NCI-H187 treated with DMSO at 0.1 percent for 48 hours (cell line): ENCODE data around the gene MMAA.
A peak's percentile ranks its signal among the peaks of the same experiment; 100 is the strongest.
"Not testable (repeated sequence)": the region's sequence is repeated elsewhere in the genome, so short reads cannot be mapped to it uniquely, and the experiment has no call there.

ENCODE experiments used
- DNase-seq: peaks from one replicate; lab custom pipeline; 2025; lab: John Stamatoyannopoulos, UW

Gene MMAA

DNA sequence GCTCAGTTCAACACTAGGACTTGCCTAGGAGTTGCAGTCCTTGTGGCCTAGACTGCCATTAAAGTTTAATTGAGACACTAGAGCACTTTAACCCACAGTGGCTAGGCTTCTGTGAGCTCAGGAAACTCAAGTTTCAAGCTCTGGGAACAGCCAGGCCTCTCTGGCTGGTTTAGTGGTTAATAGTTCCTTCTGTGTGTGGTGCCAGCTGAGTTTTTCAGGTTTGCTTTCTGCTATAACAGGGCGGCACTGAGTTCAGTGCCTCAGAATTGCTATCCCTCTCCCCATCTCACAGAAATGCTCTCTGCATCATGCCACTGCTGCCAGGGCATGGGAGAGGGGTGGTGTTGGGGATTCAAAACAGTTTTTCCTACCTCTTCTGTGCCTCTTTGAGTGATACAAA is 15.9 kb downstream of the MMAA start:
- no peak for DNase-seq

DNA sequence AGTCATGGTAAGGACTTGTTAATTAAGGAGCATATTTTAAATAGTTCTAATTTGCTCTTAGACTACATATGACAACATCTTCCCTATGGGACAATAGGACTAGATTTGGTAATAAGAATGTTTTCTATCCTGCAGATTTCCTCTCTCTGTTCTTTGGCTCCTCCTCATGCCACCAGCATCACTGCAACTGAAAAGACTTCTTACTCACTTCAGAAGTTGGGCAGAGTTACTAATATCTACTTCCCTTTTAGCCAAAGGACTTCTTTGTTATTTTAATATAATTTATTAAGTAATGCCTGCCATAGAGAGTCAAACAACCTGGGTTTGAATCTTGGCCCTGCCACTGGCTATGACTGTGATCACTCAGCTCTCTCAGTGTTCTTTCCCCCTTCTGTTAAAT is 16.4 kb downstream of the MMAA start:
- no peak for DNase-seq

DNA sequence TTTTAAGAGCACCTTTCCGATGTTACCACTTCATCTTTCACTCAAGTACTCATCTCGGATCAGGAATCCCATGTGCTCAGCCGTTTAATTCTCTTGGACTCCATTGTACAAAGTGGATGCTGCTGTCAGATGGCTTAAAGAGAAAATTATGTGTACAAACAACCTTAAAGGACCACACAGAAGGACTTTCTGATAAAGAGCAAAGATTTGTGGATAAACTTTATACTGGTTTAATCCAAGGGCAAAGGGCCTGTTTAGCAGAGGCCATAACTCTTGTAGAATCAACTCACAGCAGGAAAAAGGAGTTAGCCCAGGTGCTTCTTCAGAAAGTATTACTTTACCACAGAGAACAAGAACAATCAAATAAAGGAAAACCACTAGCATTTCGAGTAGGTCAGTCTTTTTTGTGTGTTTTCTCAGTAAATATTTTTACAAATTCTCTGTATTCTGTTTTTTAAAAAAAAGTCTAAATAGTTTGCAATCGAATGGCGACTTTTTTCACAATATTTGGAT is 20.1 kb downstream of the MMAA start:
- DNase-seq: peak; percentile 14

DNA sequence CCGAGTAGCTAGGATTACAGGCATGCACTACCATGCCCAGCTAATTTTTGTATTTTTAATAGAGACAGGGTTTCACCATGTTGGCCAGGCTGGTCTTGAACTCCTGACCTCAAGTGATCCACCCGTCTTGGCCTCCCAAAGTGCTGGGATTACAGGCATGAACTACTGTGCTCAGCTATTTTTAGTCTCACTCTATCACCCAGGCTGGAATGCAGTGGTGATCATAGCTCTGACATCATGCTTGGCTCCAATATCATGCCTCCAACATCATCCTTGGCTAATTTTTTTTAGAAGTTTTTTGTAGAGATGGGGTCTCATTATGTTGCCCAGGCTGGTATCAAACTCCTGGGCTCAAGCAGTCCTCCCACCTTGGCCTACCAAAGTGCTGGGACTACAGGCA is 21.1 kb downstream of the MMAA start:
- DNase-seq: not testable (repeated sequence)

DNA sequence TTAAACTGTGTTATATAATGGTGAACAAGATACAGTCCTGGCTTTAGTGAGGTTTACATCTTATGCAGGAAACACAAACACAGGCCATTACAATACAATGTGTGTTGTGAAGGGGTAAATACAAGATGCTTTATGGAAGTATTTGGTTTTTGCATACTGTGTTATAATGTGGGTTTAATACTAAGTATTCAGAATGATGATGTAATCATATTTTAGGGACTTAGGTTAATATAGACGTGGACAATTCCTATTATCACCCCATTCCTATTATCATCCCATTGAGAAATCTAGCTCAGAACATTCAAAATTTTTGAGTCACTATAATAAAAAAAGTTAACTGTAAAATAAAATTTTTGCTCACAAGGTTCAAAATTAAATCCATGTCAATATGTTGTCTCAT is 24.1 kb downstream of the MMAA start:
- DNase-seq: no peak

DNA sequence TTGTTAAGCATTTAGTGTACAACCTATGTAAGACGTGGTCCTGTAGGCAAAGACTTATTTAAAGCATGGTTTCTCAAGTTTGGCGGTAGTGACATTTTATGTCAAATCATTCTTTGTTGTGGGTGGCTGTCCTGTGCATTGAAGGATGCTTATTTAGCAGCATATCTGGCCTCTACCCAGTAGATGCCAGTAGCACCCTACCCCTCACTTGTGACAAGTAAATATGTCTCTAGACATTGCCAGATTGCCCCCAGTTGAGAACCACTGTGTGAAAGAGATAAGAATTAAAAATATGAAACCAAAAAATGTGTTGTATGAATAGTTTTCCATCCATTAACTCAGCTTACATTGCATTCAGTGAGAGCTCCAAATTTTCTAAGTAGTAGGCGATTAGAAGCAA is 25.5 kb downstream of the MMAA start:
- DNase-seq: no peak

DNA sequence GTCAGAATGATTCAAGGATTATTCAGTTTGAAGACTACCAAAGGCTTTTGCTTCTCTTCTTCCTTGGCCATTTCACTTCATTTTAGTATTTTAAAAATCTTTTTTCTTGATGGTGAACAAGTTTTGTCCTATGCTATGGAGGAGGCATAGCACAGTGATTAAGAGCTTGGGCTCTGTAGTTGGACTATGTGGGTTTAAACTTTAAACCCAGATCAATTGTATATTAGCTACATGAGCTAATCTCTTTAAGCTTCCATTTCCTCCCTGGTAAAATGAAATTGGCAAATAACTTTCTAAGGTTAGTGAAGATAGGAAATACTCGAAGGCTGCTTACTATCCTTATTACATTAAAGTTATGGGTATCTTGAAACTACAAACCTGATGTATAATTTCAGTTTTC is 37.0 kb downstream of the MMAA start:
- no peak for DNase-seq

DNA sequence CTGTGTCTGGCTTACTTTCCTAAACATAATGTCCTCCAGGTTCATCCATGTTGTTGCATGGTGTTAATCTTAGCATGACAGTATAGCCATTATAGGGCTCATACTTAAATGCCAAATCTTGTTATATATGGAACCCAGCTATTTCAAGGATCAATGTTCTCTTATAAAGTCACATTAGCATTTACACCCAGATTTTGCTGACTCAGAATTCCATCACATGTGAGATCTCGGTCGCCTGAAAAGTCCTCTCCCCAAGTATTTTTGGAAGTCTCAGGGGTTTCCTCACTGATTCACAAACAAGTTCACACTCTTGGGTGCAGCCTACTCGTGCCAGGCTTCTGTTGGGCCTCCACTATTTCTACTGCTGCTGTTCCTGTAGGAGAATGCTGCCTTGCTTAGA is 40.9 kb downstream of the MMAA start:
- no peak for DNase-seq

DNA sequence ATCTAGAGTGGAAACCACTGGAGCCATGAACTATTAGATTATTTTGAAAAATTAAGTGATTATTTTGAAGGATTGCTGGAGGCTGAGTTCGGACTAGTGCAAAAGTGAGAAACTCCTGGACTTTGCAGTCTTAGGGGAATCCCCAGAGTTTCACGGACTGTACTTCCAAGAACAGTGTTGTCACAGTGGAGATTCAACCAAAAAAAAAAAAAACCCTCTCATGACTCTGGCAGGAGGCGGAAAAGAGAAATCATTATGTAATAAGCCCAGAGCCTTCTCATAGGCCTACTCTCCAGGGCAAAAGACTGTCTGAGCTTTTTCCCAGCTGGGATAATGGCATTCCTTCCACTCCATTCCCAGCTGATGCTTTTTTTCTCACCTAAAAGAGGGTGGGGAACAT is 44.0 kb downstream of the MMAA start:
- DNase-seq: no peak

DNA sequence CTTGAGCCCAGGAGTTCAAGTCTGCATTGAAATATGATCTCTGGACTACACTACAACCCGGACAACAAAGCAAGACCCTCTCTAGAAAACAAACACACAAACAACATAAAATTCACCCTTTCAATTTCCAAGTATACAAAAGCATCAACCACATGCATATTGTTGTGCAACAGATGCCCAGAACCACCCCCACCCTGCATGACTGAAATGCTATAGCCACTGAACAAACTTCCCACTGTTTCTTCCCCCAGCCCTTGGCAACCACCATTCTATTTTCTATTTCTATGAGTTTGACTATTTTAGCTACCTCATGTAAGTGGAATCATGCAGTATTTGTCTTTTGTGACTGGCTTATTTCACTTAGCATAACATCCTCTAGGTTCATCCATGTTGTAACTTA is 46.6 kb downstream of the MMAA start:
- DNase-seq: no peak

DNA sequence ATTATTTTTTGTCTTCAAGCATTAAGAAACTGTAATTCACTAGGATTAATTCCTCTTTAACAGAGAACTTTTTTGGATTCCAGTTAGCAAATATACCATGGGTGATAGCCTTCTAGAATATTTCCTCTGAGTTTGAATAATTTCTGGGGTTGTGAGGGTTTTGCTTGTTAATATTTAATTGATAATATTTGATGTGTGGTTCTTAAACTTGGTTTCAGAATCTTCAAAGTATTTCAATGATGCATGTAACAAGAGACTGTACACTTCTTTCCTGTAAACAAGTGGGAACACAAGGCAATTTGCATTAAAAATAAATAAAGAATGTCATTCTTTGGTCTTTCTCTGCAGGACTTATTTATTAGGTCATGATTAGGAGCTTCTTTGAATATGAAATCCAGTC is 51.2 kb downstream of the MMAA start:
- DNase-seq: no peak

DNA sequence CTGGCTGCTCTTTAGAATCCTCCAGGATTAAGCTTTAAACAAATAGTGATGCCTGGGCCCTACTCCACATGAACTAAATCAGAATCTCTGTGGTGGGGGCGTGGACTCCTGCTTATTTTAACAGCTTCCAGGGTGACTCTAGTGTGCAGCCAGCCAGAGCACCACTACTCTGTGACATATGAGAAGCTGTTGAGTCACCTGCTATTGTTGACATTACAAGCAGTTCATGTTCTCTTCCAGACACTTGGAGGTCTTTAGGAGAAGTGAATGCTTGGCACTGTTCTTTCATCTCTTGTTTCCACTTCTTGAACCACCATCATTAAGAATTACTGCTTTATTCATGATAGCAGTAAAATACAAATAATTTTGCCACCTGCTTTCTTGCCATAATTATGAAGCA is 60.3 kb downstream of the MMAA start:
- DNase-seq: peak; percentile 54

DNA sequence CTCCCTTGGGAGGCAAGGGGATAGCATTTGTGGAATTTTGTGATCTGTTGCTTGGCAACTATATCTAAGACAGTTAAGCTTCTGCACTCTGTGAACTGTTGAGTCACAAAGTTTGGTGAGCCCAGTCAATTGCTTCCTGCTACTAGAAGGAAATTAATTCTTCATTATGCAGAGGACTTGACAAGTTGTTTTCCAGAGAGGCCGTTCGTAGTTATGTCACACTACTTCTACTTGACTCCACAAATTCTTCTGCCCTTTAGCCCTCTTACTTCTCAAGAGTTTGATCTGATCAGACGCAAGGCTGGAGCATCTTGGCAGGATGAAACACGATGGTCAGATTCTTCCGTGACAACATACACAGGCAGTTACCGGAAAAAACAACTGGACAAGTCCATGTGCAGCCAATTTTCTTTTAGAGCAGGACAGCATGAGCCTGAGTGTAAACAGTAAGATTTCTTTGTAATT is 60.8 kb downstream of the MMAA start, which contains the start of gene C4orf51:
Gene C4orf51, plus strand, starts transcription at position 156 of the 465 bp plus-strand sequence. Its CDS starts 58 bp downstream, at position 214.
- no peak for DNase-seq

DNA sequence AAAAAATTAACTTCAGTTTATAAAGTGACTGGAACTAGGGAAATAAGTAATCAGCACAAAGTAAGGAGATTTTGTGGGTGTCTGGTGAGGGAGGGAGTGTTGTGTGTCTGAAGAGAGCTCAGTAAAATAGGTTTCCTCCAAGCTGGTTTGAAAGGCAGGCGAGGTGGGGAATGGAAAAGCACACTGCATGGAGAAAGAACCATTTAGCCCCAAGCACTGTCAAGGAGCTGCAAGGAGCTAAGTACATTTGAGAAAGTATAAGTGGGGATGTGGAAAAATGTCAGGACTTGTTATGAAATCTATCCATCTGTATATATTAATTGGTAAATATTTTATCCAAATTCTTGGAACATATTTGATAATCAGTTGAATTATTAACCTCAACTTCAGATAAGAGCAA is 61.7 kb downstream of the MMAA start:
- DNase-seq: no peak

DNA sequence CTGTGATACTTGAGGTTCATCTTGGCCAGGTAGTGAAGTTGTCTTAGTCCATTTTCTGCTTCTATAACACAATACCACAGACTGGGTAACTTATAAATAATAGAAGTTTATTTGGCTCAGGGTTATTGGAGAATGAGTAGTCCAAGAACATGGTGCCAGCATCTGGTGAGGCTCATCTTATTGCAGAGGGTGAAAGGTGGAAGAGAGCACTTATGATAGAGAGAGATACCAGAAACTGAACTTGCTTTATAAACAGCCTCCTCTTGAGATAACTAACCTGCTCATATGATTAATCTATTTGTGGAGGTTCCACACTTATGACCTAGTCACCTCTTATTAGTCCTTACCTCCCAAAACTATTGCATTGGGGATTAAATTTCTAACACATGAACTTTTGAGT is 62.3 kb downstream of the MMAA start:
- DNase-seq: no peak

DNA sequence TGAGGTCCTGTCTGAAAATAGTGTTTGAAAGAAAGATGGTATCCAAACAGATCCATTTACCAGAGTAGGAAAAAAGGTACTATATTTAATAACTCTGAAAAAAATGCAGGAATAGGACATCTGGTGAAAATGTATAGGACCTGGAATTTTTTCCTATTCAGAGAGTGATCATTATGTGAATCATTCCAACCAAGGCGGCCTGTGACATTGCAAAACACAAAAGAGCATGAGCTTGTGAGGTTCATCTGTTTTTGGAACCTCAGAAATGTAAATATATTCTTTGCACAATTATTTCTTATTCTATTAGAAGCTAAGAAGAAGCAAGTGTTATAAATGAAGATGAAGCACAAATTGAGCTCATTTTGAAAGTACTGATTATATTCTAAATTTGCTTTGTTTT is 62.8 kb downstream of the MMAA start:
- DNase-seq: no peak

DNA sequence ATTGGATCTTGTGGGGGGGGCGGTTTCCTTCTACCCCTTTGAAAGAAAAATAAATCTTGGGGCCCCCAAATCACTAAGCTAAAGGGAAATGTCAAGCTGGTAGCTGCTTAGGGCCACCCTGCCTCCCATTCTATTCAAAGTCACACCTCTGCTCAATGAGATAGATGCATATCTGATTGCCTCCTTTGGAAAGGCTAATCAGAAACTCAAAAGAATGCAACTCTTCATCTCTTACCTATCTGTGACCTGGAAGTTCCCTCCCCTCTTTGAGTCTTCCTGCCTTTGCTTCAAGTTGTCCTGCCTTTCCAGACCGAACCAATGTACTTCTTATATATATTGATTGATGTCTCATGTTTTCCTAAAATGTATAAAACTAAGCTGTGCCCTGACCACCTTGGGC is 67.8 kb downstream of the MMAA start:
- DNase-seq: no peak

DNA sequence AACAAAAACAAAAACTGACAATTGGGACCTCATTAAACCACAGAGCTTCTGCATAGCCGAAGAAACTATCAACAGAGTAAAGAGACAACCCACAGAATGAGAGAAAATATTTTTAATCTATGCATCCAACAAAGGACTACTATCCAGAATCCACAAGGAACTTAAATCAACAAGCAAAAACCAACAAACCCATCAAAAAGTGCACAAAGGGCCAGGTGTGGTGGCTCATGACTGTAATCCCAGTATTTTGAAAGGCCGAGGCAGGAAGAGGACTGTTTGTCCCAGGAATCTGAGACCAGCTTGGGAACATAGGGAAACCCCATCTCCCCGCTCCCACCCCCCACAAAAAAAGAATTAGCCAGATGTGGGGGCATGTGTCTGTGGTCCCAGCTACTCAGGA is 71.4 kb downstream of the MMAA start:
- no peak for DNase-seq

DNA sequence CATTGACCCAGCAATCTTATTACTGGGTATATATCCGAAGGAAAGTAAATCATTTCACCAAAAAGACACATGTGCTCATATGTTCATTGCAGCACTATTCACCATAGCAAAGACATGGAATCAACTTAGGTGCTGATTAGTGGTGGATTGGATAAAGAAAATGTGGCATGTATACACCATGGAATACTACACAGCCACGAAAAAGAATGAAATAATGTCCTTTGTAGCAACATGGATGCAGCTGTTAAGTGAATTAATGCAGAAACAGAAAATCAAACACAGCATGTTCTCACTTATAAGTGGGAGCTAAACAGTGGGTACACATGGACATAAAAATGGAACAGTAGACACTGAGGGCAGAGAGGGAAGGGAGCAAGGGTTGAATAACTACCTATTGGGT is 72.2 kb downstream of the MMAA start:
- DNase-seq: not testable (repeated sequence)

DNA sequence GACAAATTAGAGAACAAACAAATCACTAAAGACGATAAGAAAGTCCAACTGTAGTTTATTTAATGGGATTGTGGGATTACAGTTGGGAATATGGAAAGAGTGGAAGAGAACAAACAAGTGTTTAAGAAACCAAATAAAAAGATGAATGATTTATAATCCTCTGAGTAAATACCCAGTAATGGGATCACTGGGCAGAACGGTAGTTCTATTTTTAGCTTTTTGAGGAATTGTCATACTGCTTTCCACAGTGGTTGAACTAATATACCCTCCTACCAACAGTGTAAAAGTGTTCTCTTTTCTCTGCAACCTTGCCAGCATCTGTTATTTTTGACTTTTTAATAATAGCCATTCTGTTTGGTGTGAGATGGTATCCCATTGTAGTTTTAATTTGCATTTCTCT is 75.7 kb downstream of the MMAA start:
- no peak for DNase-seq

DNA sequence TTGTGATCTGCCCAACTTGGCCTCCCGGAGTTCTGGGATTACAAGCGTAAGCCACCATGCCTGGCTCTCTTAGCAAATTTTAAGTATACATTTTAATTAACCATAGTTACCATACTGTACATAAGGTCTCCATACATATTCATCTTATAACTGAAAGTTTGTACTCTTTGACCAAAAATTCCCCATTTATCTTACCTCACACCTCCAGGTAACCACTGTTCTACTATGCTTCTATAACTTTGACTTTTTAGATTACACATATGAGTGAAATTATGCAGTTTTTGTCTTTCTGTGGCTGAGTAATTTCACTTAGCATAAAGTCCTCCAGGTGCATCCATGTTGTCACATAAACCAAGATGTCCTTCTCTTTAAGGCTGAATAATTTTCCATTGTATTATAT is 78.1 kb downstream of the MMAA start:
- DNase-seq: no peak

DNA sequence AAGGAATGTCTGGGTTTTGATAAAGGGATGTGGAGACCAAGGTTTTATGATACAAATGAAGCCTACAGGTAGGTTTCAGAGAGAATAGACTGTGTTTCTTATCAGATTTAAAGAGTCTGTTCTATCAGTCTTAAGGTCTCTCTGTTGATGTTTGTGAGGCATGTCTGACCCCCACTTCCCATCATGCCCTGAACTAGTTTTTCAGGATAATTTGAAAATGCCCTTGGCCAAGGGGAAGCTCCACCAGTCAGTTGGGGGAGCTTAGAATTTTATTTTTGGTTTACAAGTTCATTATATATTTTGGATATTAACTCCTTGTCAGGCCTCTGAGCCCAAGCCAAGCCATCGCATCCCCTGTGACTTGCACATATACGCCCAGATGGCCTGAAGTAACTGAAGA is 79.3 kb downstream of the MMAA start:
- no peak for DNase-seq

DNA sequence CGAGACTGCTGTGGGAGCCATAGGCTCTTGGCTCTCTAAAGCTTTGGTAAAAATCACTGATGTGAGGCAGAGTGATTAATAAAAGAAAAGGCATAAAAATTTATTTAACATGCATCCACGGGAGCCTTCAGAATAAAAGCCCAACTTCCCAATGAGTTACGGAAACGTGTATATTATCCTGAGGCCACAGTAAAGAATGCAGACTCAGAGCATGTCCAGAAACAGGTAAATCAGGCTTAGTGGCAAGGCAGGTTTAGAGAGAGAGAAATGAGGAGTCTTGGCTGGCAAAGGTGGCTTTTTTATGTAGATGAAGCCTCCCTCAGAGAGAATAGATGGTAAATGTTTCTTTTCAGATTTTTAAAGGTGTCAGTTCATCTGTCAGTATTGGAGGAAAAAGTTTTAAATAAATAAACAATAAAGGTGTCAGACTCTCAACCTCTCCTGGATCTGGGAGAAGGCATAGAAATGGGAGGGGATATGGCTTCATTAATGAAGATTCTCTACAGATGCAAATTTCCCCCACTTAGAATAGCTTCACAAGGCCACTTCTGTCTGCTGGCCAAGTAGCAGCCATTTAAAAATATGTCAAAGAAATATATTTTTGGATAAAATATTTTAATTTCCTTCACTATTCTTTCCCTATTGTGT is 84.8 kb downstream of the MMAA start:
- no peak for DNase-seq

DNA sequence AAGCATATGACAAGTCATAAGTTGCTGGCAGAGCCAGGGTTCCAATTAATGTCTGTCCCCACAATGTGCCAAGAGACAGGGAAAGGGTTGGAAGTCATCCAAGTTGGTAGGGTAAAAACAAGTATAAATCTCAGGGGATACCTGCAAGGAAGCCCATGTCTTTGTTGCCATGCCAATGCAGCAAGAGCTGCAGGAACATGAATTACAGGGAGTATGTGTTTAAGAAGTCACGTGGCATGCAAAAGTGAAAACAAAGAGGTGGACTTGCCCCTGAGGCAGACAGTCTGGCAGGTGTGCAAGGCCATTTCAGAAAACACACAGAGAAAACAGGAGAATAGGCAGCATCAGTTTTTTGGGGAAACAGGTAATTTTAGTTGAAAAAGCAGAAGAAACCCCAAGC is 90.2 kb downstream of the MMAA start:
- peak; percentile 52 for DNase-seq
